Globus pallidus (tissue), 1 donor: ENCODE results near the gene ITPR3.

Experiments
- DNase-seq: peaks from one replicate; pipeline ENCODE4 v3.0.0-alpha.2; 2015; ENCODE audit warnings: low spot score

The ITPR3 gene

DNA sequence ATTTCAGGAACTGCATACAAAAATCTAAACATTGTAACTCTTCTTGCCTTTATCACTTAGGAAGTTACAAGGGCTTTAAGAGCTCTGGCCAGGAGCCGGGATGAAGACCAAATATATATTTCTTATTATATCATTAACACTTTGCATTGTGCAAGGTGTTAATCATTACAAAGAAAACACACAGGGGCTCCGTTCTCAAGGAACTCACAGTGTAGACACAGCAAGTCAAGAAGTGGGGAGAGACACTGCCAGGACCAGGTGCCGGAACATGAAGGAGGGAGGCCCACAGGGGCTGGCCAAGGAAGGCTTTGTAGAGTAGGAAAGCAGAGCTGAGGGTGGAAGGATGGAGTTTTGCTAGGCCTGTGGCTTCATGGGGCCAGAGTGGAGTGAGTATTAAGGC, 17.4 kb downstream of the ITPR3 start:
- no peak for DNase-seq

DNA sequence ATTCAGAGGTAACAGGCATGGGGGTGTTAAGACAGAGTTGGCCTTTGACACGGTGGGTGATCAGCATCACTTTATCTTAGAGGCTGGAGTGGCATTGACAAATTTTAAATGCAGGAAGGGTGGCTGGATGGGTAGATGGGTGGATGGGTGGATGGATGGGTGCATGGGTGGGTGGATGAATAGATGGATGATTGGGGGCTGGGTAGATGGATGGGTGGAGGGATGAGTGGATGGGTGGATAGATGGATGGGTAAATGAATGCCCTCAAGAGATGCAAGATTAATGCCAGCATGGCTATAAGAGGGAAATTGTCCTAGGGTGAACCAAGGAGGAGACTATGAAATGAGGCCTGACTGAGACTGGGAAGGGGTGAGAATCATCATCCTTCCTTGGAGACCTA, 18.4 kb downstream of the ITPR3 start:
- DNase-seq, result no peak

DNA sequence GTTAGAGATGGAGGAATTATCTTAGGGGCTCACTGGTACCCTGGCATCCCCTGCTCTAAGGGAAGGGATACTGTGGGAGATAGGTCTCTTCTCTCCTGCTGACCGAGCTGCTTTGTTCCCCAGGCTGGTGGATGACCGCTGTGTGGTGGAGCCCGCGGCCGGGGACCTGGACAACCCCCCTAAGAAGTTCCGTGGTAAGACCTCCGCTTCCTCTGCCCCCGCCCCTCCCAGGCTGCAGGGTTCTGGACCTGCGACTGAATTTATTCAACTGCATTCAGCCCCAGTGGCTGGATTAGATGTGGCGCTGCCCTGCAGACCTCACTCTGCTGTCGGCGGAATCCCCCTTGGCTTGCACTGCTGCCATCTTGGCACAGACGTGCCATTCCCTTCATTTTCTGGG, 19.2 kb downstream of the ITPR3 start:
- no peak for DNase-seq

DNA sequence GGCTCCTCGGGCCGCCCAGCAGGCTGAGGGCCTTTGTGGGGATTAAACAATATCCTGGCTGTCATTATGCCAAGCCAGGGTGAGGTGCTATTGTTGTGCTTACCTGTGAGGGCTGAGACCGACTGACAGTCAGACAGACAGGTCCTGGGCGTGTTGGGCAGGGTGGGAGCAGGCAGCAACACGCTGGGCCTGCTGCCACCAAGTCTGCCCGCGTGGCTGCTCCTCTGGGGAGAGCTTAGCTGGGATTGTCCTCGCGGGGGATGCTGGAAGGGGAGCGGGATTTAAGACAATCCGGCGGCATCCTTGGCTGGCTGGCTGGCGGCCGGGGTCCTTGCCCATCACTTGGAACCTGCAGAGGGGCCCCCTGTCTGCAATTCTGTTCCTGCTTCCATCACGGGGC, 20.0 kb downstream of the ITPR3 start:
- no peak for DNase-seq

DNA sequence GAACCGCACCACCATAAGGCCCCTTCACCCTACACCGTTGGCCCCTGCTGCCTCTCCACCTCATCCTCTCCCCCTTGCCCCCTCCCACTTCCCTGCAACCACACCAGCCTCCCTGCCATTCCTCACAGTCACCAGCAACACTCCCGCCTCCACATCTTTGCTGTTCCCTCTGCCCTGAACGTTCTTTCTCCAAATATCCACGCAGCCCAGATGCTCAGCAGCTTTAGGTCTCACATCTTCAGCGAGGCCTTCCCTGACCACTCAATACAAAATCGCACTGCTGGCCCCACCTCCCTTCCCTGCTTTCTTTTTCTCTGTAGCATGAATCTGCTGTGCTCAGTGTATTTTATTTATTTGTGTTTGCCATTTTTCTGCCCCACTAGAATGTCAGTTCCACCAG, 20.5 kb downstream of the ITPR3 start:
- DNase-seq, result no peak

DNA sequence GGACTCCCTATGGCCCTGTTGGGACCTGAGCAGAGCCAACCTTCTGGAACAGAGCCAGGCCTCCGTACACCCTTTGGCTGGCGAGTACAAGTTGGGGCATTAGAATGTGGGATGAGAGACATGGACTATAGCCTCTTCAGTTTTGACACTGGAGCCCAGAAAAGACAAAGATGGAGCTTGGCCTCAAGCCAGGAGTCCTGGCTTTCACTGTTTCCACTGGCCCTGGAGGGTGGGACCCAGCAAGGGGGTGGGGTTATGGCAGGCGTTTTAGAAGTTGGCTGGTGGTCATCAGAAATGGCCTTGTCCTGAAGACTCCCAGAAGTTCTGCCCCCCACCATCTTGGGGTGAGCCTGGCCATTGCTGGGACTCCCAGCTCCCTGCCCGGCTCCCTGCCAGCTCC, 21.8 kb downstream of the ITPR3 start:
- no peak for DNase-seq

DNA sequence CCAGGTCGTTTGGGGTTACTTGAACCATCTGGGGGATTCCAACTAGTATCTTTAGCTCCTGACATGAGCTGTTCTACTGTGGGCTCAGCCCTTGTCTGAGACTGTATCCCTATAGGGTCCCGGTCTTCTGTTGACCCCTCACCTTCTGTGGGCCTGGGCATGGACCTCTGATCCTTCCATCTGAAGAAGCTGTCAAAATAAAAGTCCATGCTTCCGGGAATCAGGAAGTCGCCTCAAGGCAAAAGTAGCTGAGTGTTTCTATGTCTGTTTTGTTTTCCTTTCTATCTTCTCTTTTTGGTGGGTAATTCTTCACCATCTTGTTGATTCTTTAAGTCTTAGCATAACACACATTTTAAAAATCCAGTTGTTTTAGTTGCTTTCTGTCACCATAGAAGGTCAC, 30.3 kb downstream of the ITPR3 start:
- no peak for DNase-seq

DNA sequence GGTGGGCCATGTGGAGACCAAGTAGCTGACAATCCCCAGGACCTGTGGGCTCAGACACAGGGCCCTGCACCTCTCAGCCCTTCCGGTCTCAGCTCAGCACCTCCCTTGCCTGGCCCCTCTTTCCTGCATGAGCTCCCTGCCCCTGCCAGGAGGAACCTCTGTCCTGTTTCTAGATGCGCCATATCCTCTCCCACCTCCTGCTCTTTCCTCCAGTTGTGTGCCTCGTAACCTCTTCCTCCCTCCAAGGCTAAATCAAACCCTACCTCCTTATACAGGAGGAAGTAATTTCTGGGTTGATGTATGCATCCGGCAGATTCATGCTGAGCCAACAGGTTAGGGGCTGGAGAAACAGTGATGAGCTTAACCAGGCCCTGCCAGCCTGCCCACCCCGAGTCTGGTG, 30.9 kb downstream of the ITPR3 start:
- DNase-seq, result no peak

DNA sequence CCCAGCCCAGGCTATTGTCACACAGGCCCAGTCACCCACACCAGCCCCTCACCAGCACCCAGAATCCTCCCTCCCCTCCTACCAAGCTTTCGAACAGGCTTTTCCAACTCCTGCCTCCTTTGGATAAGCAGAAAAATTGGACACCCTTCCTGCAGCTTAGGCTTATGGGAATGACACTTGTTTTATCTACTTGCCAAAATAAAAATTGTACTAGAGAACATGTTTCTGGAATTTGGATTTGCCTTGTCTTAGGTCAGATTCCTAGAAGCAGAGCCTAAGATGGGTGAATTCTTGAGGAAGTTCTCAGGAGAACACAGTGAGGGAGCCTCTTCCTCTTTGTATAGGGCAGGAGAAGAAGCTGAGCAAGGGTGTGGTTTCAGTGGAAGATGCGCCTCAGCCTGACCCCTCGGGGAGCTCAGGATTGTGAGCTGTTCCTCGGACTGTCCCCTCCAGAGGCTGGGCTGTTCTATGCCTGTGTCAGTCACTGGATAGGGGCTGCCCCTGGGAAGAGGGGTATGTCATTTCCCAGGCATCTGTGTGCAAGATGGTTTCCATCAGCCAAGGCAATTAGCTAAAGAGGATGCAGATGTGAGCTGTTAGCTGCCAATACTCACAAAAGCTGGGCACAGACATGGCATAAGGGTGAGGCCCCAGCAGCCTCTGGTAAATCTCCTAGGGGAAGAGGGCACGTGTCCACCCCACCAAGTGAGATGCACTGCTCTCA, 33.9 kb downstream of the ITPR3 start:
- DNase-seq, result no peak

DNA sequence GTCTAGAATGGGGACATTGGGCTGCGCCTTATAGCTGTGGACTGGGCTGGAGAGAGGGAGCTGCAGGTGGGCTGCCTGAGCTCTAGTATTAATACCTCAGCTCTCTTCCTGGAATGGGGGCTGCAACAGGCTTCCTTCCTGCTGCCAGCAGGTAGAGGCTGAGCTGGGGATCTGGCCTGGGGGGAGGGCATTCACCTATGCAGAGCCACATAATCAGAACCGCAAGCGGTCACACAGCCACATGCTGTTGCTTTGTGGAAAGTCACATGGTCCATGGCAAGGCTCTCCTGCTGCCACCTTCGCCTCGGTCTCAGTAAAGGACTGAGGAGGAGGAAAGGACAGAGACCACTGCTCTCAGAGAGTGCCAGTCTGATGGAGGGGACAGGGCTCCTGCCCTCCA, 35.7 kb downstream of the ITPR3 start:
- no peak for DNase-seq

DNA sequence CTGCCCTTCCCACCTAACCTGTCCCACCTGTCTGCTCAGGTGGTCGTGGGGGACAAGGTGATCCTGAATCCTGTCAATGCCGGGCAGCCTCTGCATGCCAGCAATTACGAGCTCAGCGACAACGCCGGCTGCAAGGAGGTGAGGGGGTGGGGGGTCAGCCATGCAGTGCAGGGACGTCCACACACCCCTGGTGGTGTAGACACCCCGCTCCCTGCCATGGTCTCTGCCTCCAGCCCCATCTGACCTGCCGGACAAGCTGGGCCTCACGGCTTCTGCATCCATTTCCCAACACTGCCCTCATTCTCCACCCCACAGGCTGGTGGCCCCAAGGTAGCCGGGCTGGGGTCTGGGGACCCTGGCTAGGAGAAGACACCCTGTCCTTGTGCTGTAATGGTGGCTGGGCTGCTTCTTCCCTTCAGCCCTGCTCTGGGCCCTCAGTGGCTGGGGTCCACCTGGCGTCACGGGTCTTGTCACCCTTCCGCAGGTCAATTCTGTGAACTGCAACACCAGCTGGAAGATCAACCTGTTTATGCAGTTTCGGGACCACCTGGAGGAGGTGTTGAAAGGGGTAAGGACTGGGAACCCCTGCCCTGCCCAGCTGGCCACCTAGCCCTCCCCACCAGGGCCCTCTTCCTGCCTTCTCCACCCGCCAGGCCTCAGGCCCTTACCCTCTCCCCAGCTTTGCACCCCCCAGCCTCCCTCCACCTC, 38.0 kb downstream of the ITPR3 start:
- DNase-seq, result no peak

DNA sequence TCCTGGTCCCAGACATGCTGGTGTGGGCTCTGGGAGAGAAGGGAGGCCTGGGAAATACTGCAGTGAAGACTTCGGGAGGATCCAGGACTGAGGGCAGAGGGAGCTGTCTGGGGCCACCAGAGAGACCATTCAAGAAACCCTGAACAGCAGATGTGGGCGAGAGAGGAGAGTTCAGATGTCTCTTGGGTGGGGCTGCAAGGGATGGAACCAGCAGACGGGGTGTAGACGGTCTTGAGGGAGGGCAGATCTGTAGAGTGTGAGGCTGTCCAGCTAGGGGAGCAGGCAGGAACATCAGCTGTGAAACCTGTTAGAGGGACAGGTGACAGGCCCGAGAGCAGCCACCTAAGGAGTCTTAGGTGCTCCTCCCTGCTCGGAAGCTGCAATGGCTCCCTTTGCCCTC, 38.9 kb downstream of the ITPR3 start:
- DNase-seq, result no peak

DNA sequence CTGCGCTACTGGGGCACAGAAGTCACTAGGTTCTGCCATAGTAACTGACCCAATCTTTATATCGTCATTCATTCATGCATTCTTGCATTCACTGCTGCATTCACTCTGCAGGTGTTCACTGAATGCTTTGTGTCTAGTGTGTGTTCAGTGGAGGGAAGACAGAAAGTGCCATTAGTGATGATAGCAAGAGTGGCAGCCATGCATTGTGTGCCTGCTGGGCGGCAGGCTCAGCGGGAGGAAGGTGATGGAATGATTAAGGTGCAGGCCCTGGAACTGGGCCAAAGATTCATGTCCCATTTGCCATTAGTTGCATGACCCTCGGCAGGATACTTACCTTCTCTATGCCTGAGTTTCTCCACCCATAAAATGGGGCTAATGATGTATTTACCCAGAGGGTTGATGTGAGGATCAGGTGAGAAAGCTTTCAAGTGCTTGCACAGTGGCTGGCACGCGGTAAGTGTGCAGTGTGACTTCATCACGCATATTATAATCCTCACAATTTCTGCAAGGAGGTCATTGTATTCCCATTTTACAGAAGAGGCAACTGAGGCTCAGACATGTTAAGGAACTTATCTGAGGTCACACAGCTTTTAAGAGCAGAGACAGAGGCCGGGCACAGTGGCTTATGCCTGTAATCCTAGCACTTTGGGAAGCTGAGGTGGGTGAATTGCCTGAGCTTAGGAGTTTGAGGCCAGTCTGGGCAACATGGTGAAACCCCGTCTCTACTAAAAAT, 40.1 kb downstream of the ITPR3 start:
- no peak for DNase-seq

DNA sequence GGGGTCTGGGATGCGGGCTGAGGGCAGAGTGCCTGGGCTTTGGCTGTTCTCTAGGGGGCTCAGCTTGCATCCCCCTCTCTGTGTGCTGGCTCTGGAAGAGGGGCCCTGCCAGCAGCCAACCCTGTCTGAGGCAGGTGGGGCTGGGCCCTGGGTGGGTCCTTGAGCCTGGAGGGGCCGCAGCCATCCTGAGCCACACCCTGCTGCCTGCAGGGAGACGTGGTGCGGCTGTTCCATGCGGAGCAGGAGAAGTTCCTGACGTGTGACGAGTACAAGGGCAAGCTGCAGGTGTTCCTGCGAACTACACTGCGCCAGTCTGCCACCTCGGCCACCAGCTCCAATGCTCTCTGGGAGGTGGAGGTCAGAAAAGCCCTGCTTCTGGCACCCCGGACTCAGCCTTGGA, 41.2 kb downstream of the ITPR3 start:
- no peak for DNase-seq

DNA sequence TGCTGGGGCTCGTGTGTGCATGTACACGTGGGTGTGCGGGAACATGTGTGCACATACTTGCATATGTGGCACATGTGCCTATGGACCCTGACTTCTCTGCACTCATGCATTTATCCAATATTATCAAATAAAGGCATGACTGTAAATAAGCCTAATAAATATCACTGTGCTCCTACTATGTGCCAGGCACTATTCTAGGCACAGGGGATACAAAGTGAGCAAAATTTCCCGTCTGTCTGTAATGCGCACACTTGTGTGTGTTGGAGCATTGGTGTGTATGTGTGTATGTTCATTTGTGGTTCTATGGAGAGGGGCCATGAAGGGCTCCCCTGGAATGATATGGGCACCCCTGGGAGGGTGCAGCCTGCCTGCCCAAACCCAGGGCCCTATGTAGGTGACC, 41.9 kb downstream of the ITPR3 start:
- no peak for DNase-seq

DNA sequence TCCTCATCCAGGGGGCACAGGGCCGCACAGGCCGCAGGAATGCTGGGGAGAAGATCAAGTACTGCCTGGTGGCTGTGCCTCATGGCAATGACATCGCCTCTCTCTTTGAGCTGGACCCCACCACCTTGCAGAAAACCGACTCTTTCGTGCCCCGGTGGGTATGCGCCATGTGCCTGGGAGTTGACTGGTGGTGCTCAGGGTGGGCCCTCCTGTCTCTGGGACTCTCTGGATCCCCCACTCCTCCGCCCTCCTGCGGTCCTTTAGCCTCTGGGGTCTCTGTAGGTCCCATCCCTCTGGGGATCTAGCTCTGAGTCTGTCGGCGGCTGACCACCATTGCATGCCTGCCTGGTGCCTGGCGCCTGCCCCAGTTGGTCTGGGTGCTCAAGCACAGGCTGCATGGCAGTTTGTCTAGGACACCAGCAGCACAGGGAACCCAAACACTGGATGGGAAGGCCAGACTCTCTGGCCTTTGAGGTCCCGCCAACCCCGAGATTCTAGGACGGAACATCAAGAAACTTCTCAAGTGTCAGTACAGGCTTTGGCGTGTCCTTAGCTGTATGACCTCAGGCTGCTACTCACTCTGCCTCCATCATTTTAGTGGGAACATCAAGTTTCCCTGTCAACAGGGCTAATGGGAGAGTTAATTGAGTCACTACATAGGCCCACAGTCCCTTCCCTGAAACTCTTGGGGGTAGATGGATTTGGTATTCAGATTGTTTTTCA, 42.8 kb downstream of the ITPR3 start:
- DNase-seq, result no peak

DNA sequence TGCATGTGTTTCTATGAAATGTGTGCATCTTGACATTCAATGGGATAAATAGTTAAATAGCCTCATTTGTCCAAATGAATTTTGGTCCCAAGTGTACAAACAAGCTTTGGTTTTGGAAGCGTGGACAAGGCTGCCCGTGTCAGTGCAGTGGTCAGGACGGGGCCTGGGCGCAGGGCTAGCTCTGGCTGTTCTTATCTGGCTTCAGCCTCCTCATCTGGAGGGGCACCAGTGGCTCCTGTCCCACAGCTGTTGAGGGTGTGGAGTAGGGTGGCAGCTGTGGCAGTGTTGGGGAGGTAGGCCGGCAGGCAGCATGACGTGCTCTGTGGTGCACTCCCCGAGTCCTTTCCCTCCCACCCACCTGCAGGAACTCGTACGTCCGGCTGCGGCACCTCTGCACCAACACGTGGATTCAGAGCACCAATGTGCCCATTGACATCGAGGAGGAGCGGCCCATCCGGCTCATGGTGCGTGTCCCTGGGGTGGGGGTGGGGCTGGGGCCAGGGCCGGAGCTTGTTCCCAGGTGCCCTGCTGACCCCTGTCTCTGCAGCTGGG, 43.5 kb downstream of the ITPR3 start:
- no peak for DNase-seq

DNA sequence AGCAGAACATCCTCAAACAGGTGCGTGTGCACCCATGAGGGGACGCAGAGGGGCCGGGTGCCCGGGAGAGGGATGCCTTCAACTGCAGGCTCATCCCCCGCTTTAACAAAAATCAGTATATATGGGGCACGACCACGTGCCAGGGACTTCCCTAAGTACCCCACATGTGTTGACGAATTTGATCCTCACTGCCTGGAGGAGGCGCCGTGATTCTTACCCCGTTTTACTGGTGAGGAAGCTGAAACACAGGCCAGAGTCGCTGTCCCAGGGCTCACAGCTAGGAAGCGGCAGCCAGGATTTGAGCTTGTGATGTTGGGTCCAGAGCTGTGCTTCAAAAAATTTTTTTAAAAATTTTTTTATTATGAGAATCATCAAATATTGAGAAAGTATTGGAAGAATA, 44.8 kb downstream of the ITPR3 start:
- DNase-seq, result no peak

DNA sequence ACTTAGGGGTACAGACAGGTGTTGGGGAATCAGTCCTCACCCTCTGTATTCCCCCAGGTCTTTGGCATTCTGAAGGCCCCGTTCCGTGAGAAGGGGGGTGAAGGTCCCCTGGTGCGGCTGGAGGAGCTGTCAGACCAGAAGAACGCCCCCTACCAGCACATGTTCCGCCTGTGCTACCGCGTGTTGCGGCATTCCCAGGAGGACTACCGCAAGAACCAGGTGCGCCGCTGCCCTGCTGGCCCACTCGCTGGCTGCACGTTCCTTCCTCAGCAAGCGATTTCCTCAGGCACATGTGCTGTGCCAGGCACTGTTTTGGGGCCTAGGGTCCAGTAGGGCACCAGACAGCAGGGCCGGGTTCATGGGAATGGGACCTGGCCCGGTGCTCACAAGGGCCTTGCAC, 46.0 kb downstream of the ITPR3 start:
- no peak for DNase-seq

DNA sequence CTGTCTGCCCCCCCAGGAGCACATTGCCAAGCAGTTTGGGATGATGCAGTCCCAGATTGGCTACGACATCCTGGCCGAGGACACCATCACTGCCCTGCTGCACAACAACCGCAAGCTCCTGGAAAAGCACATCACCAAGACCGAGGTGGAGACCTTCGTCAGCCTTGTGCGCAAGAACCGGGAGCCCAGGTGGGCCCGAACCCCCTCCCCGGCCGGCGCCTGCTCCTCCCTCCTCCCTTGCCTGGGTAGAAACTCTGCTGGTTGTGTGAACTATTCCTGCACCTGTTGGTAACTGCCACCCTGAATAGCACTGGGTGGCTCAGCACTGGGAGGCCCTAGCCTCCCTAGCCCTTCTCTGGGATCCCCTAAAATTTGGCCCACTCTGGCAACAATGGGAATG, 46.7 kb downstream of the ITPR3 start:
- no peak for DNase-seq

DNA sequence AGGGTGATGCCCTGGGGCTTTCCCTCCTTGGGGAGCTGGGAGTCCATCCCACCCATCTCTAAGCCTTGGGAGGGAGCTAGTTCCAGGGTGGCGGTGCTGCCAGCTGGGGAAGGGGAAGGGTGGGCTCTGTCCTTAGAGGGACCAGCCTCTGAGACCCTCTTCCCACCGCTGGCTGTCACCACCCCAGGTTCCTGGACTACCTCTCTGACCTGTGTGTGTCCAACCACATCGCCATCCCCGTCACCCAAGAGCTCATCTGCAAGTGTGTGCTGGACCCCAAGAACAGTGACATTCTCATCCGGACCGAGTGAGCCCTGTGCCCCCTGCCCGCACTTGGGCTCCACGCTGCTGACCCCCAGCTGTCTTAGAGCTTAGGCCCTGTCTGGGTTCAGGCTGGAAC, 47.2 kb downstream of the ITPR3 start:
- DNase-seq, result no peak

DNA sequence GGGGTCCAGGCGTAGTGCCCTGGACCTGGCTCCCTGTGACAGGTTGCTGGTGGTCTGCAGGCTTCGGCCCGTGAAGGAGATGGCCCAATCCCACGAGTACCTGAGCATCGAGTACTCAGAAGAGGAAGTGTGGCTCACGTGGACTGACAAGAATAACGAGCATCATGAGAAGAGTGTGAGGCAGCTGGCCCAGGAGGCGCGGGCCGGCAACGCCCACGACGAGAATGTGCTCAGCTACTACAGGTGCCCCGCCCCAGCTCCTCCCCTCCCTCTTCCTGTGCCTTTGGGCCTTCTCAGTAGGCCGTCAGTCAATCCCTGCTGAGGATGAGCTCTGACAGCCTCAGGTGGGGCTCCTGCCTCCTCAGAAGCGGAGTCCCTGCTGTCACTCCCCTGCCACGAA, 47.8 kb downstream of the ITPR3 start:
- DNase-seq, result no peak
